Thyroid gland (tissue), 4 donors: ENCODE measurements around the gene PLIN1.

Experiments
- CTCF ChIP-seq, 6 experiments: fragments of 200-600 bp in 3 of 6; fragments of 450-650 bp in 3 of 6; sonication (generic) in 3 of 6; IDR thresholded peaks; one replicate each; pipeline ENCODE4 v1.5.1; 2016 to 2019; ENCODE audit warnings: antibody characterized with exemption in 6 of 6, mild to moderate bottlenecking in 2 of 6, inconsistent platforms in 1 of 6, moderate library complexity in 1 of 6
- POLR2A ChIP-seq, 2 donors: fragments of 450-650 bp; IDR thresholded peaks; one replicate each; pipeline ENCODE4 v1.6.1; 2017; ENCODE audit warnings: antibody characterized with exemption in 2 of 2, mild to moderate bottlenecking in 2 of 2, moderate library complexity in 1 of 2

- TF ChIP-seq CTCF (IDR thresholded peaks at IDR 0.05) (no peak), POLR2A (IDR thresholded peaks at IDR 0.05) (no peak)
Observed at GRCh38 chr15:89652666-89653065, 26.5 kb downstream of the PLIN1 start.
